GM23248 (cell line): ENCODE data around the gene B4GALT5. TPM values are rescaled to one million over a fixed set of nuclear protein-coding genes. Genes with fewer than 3 reads are reported as not detected.

Experiments
- DNase-seq: peaks from one replicate; pipeline ENCODE4 v3.0.0-alpha.2; 2015
- H2AFZ ChIP-seq: fragments of 200-600 bp; sonication (generic); 2 replicates; pipeline ENCODE4 v1.6.1; 2016; ENCODE audit warnings: antibody characterized with exemption
- H3F3A ChIP-seq: fragments of 200-600 bp; sonication (generic); 2 replicates; pipeline ENCODE4 v1.6.1; 2016; ENCODE audit warnings: mild to moderate bottlenecking, antibody characterized with exemption, mixed run types; ENCODE audit not compliant: insufficient read depth
- H3K27ac ChIP-seq: fragments of 200-600 bp; sonication (generic); 2 replicates; pipeline ENCODE4 v1.5.1; 2016; ENCODE audit warnings: mild to moderate bottlenecking
- H3K27me3 ChIP-seq: fragments of 200-600 bp; sonication (generic); replicated peaks from 2 replicates; pipeline ENCODE4 v1.6.1; 2016; ENCODE audit warnings: mild to moderate bottlenecking; ENCODE audit not compliant: insufficient read depth
- H3K36me3 ChIP-seq: fragments of 200-600 bp; sonication (generic); 2 replicates; pipeline ENCODE4 v1.6.1; 2016; ENCODE audit warnings: low read depth, mild to moderate bottlenecking
- H3K4me1 ChIP-seq: fragments of 200-600 bp; sonication (generic); 2 replicates; pipeline ENCODE4 v1.6.1; 2016; ENCODE audit warnings: mild to moderate bottlenecking; ENCODE audit not compliant: insufficient read depth
- H3K4me2 ChIP-seq: fragments of 200-600 bp; sonication (generic); one replicate; pipeline ENCODE4 v1.6.1; 2016; ENCODE audit warnings: mild to moderate bottlenecking; ENCODE audit not compliant: unreplicated experiment
- H3K4me3 ChIP-seq: fragments of 200-600 bp; sonication (generic); 2 replicates; pipeline ENCODE4 v1.5.1; 2016; ENCODE audit warnings: mild to moderate bottlenecking
- H3K79me2 ChIP-seq: fragments of 200-600 bp; sonication (generic); 2 replicates; pipeline ENCODE4 v1.6.1; 2016; ENCODE audit warnings: mild to moderate bottlenecking; ENCODE audit not compliant: insufficient read depth
- H3K9ac ChIP-seq: fragments of 200-600 bp; sonication (generic); 2 replicates; pipeline ENCODE4 v1.6.1; 2016; ENCODE audit warnings: mild to moderate bottlenecking
- H3K9me2 ChIP-seq: fragments of 200-600 bp; sonication (generic); 2 replicates; pipeline ENCODE4 v1.6.1; 2016; ENCODE audit warnings: mixed run types, mild to moderate bottlenecking, moderate library complexity; ENCODE audit not compliant: insufficient read depth
- H3K9me3 ChIP-seq: fragments of 200-600 bp; sonication (generic); one replicate; pipeline ENCODE4 v1.6.1; 2017; ENCODE audit warnings: low read depth
- H4K20me1 ChIP-seq: fragments of 200-600 bp; sonication (generic); 2 replicates; pipeline ENCODE4 v1.6.0; 2016; ENCODE audit not compliant: insufficient read depth
- EZH2 ChIP-seq: fragments of 200-600 bp; sonication (generic); IDR thresholded peaks from 2 replicates; pipeline ENCODE4 v1.6.1; 2018; ENCODE audit warnings: antibody characterized with exemption, mild to moderate bottlenecking; ENCODE audit not compliant: insufficient read depth, poor library complexity, severe bottlenecking
- EZH2phosphoT487 ChIP-seq: fragments of 200-600 bp; sonication (generic); IDR thresholded peaks from 2 replicates; pipeline ENCODE4 v1.6.1; 2018; ENCODE audit warnings: antibody characterized with exemption, moderate library complexity, mild to moderate bottlenecking, low read depth; ENCODE audit not compliant: insufficient read depth
- WGBS, 2 experiments: methylation state at CpG; one replicate each; pipeline ENCODE4 v1.1.6; 2015 to 2017; ENCODE audit warnings: low lambda C conversion rate in 2 of 2, low coverage in 1 of 2; ENCODE audit errors: missing lambda C conversion rate in 2 of 2; 5-methylcytosine and 5-hydroxymethylcytosine counted together
- in situ Hi-C: fragments of 300-500 bp; cut with MboI; formaldehyde crosslinking; loops from 2 replicates; pipeline ENCODE4 v1.15.0; 2020
- polyA plus RNA-seq: library from polyadenylated mRNA; unstranded; fragments of >200 nt; fragmentation: Nextera tagmentation; extraction: Ambion mirVana; gene quantifications from 2 replicates; pipeline ENCODE4 v1.2.1, GENCODE V29; 2016
- total RNA-seq: library from RNA; depleted of rRNA; stranded (reverse); fragments of >200 nt; shearing (Covaris generic); gene quantifications from 2 replicates; pipeline ENCODE4 v1.2.3, GENCODE V29; 2014

B4GALT5 gene
- total and polyA plus RNA-seq, 2 experiments from 2014 or later, result 4.2 to 16.9 TPM

DNA sequence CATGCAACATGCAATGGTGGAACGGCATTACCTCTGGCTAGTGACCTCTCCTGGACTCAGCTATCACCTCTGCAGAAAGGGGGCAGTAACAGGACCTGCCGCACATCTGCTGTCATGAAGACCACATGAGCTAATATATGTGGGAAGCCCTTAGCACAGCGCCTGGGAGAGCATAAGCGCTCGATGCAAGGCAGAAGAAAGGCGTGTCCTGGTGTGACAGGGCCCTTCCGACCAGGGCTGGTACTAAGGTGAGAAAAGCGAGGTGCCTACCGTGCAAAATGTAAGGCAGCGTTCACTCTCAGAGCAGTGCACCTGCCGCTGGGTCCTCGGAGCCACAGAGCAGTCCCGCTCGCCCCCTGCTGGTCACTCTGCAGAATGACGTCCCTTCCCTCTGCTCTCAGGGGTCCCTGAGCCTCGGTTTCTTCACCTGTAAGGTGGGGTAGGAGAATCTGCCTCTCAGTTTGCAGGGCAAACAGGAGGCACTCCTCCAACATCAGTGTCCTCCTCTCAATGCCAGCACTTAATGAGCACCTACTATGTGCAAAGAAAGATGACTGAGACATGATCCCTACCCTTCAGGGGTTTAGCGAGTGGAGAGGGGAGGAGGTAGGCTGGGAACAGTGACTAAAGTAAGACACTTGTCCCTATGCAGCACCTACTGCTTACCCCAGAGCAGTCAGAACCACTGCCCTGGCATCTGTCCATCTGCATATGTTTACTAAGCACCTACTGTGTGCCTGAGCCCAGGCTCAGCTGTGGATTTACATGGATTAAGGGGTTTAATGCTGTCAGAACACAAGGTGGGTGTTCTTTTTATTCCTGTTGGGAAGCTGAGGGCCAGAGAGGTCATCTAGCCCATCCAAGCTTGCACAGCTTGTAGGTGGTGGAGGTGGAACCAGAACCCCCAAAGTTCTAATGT is 104.7 kb downstream of the B4GALT5 start:
- Histone ChIP-seq H3K4me1 (peaks cover 12% of the 10 kb centered on the region), H3K9ac (no peak overlapping the region), H3K36me3 (no peaks in the 10 kb centered on the region), H3F3A (no peaks in the 10 kb centered on the region), H3K79me2 (no peaks in the 10 kb centered on the region), H3K9me3 (no peaks in the 10 kb centered on the region), H3K4me2 (no peak overlapping the region), H3K9me2 (no peaks in the 10 kb centered on the region), H3K27me3 (no peaks in the 10 kb centered on the region), H3K27ac (no peak overlapping the region), H3K4me3 (no peak overlapping the region), H2AFZ (no peak overlapping the region), H4K20me1 (no peaks in the 10 kb centered on the region)
- TF ChIP-seq EZH2 (no peak), EZH2phosphoT487 (no peak)
- 10 to 12% methylated on average over 16 to 17 of the region's 17 CpGs for WGBS, 2 experiments
- in situ Hi-C loops, result loop anchor here (5.0 kb wide), 2 partner anchors 62 to 277 kb away; no protein-coding TSS in a partner anchor
- DNase-seq, result peak; percentile 71

DNA sequence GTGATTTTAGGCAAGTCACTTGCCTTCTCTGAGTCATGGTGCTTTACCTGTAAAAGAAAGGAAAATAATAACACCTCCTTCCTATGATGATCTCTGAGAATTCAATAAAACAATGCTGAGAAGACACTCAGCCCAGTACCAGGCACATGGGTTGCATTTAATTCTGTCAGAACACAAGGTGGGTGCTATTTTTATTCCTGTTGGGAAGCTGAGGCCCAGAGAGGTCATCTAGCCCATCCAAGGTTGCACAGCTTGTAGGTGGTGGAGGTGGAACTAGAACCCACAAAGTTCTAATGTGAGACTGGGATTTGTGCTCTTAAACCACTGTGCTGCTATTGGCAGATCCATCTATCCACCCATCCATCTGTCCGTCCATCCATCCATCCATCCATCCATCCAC is 106.1 kb downstream of the B4GALT5 start:
- Histone ChIP-seq H3K9ac (no peak overlapping the region), H3F3A (no peaks in the 10 kb centered on the region), H3K79me2 (no peaks in the 10 kb centered on the region), H3K4me1 (peaks cover 12% of the 10 kb centered on the region), H3K36me3 (no peaks in the 10 kb centered on the region), H3K4me2 (no peak overlapping the region), H3K27me3 (no peaks in the 10 kb centered on the region), H3K4me3 (no peak overlapping the region), H4K20me1 (no peaks in the 10 kb centered on the region), H3K9me2 (no peaks in the 10 kb centered on the region), H3K27ac (no peak overlapping the region), H3K9me3 (no peaks in the 10 kb centered on the region), H2AFZ (no peak overlapping the region)
- in situ Hi-C loops, result loop anchor here (5.0 kb wide), 2 partner anchors 60 to 275 kb away; no protein-coding TSS in a partner anchor
- WGBS, 2 experiments, result 91 to 96% methylated on average over 1 of the region's 1 CpG
- no peak for DNase-seq
- TF ChIP-seq EZH2phosphoT487 (no peak), EZH2 (no peak)

DNA sequence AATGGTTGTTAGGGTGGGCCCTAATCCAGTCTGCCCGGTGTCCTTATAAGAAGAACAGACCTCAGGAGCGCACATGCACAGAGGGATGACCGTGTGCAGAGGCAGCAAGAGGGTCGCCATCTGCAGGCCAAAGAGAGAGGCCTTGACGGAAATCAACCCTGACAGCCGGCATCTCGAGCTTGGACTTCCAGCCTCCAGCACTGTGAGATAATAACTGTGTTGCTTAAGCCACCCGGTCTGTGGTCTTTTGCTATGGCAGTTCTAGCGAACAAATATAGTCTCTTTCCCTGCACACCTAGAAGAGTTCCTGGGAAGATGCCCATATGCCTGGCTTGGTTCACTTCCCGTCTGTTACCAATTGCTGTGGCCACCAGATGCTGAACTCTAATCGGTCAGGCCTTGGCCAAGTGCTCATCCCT is 110.5 kb downstream of the B4GALT5 start:
- WGBS, 2 experiments, result 61 to 63% methylated on average over 11 of the region's 11 CpGs

DNA sequence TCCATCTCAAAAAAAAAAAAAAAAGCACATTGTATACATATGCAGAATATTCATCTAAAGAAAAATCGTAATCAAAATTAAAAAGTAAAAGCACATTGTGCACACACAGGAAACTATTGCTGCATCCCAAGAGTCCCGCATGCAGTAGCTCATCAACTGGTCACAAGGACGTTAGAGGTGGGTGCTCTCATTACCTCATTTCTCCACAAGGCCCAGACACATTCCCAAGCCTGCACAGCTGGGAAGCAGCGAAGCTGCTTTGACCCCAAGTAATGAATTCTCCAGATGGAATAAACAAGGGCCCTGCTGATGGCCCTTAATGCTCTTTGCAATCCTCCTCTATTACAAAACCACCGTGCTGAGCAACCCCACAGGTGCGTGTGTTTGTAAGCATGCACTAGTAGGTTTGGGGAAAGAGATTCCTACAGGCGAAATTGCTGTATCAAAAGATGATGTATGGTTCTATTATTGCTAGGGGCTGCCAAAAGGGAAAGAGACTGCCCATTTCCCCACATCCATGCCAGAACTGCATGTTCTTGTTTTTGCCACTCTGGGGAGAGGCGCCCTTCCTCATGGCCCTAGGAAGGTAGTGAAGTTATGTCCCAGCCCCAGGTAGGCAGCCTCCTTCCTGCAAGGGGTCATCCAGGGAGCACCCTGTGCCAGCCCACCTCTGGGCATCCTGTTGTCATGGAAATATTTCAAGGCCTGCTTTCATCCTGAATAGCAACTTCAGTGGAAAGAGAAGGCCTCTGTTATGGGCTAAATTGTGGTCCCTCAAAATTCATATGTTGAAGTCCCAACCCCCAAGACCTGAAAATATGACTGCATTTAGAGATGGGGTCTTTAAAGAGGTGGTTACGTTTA is 111.1 kb downstream of the B4GALT5 start:
- no peaks in the 10 kb centered on the region for H3K79me2 ChIP-seq
- no peaks in the 10 kb centered on the region for H3K27me3 ChIP-seq
- H4K20me1 ChIP-seq, result no peaks in the 10 kb centered on the region
- H3K4me2 ChIP-seq, result no peak overlapping the region
- H3K36me3 ChIP-seq, result no peaks in the 10 kb centered on the region
- in situ Hi-C loops, result no loop called here
- TF ChIP-seq EZH2 (no peak), EZH2phosphoT487 (no peak)
- H3K9me3 ChIP-seq, result no peaks in the 10 kb centered on the region
- 74 to 76% methylated on average over 9 of the region's 9 CpGs for WGBS, 2 experiments
- no peaks in the 10 kb centered on the region for H3F3A ChIP-seq
- no peaks in the 10 kb centered on the region for H3K9me2 ChIP-seq
- DNase-seq, result no peak
- H3K4me1 ChIP-seq, result peaks cover 12% of the 10 kb centered on the region
- H3K27ac ChIP-seq, result no peak overlapping the region
- H2AFZ ChIP-seq, result no peak overlapping the region
- no peak overlapping the region for H3K4me3 ChIP-seq
- H3K9ac ChIP-seq, result no peak overlapping the region

More for the DNA sequence above, 110.5 kb downstream of the B4GALT5 start:
- in situ Hi-C loops, result no loop called here
- peak; percentile 54 for DNase-seq
- peaks cover 12% of the 10 kb centered on the region for H3K4me1 ChIP-seq
- no peaks in the 10 kb centered on the region for H3K36me3 ChIP-seq
- no peaks in the 10 kb centered on the region for H3K9me3 ChIP-seq
- no peak overlapping the region for H3K4me2 ChIP-seq
- H3K4me3 ChIP-seq, result no peak overlapping the region
- H3K9ac ChIP-seq, result no peak overlapping the region
- H4K20me1 ChIP-seq, result no peaks in the 10 kb centered on the region
- no peaks in the 10 kb centered on the region for H3F3A ChIP-seq
- no peak for TF ChIP-seq EZH2
- TF ChIP-seq EZH2phosphoT487, result no peak
- H2AFZ ChIP-seq, result no peak overlapping the region
- H3K27ac ChIP-seq, result no peak overlapping the region
- H3K9me2 ChIP-seq, result no peaks in the 10 kb centered on the region
- no peaks in the 10 kb centered on the region for H3K27me3 ChIP-seq
- H3K79me2 ChIP-seq, result no peaks in the 10 kb centered on the region
